Ovary (tissue), 9 donors: ENCODE measurements around the gene OR5B21. TPM values are rescaled to one million over a fixed set of nuclear protein-coding genes. Genes with fewer than 3 reads are reported as not detected.

Experiments
- DNase-seq, 5 donors: peaks; one replicate each; pipeline ENCODE4 v3.0.0-alpha.2; 2019 to 2020
- H3K27ac ChIP-seq, 2 donors: fragments of 200-600 bp; one replicate each; pipeline versions ENCODE4 v1.5.1 to v1.8.0; 2019 to 2022
- H3K27me3 ChIP-seq: fragments of 200-600 bp; one replicate; pipeline ENCODE4 v1.8.0; 2022
- H3K36me3 ChIP-seq: fragments of 200-600 bp; sonication (generic); one replicate; pipeline ENCODE4 v1.5.1; 2019
- H3K4me1 ChIP-seq: one replicate; pipeline ENCODE4 v1.8.1; 2013; ENCODE audit warnings: mild to moderate bottlenecking, moderate library complexity; ENCODE audit not compliant: insufficient read depth
- H3K4me3 ChIP-seq: fragments of 200-600 bp; sonication (generic); one replicate; pipeline ENCODE4 v1.5.1; 2017
- H3K9me3 ChIP-seq, 2 donors: fragments of 200-600 bp in 1 of 2; sonication (generic) in 1 of 2; one replicate each; pipeline versions ENCODE4 v1.5.1 to v1.8.1; 2013 to 2019; ENCODE audit warnings: mild to moderate bottlenecking in 1 of 2, moderate library complexity in 1 of 2
- CTCF ChIP-seq, 3 donors: fragments of 450-650 bp in 2 of 3; fragments of 200-600 bp in 1 of 3; IDR thresholded peaks; one replicate each; pipeline versions ENCODE4 v1.5.1 to v1.8.0; 2016 to 2022; ENCODE audit warnings: antibody characterized with exemption in 3 of 3, mild to moderate bottlenecking in 1 of 3
- EP300 ChIP-seq: sonication (generic); formaldehyde crosslinking; IDR thresholded peaks from one replicate; pipeline ENCODE4 v1.6.1; 2017; ENCODE audit warnings: antibody characterized with exemption
- POLR2A ChIP-seq: fragments of 450-650 bp; IDR thresholded peaks from one replicate; pipeline ENCODE4 v1.6.1; 2017; ENCODE audit warnings: antibody characterized with exemption, mild to moderate bottlenecking, moderate library complexity
- WGBS, 3 donors: extraction: QIAGEN DNeasy Blood & Tissue Kit in 1 of 3; methylation state at CpG; one replicate each; pipeline versions ENCODE4 v1.1.5 to v1.1.7; 2013 to 2017; 5-methylcytosine and 5-hydroxymethylcytosine counted together
- intact Hi-C, 4 donors: fragments of 100-400 bp; cut with DNase I; formaldehyde crosslinking; loops; one replicate each; pipeline versions ENCODE4 v1.11.0 to v1.15.1; 2022 to 2023
- polyA plus RNA-seq, 2 donors: library from polyadenylated mRNA; stranded (reverse); fragments of 200-250 nt in 1 of 2; fragments of 350-450 nt in 1 of 2; fragmentation: Illumina TruSeq in 1 of 2; extraction: RNeasy Lipid Tissue Mini Kit (QIAGEN cat#74804) in 1 of 2; gene quantifications; one replicate each; pipeline ENCODE4 v1.2.3, GENCODE V29; 2013 to 2014
- total RNA-seq, 7 donors: library from RNA; depleted of rRNA in 2 of 7; stranded (reverse); fragments of >200 nt in 2 of 7; fragmentation: NEBNext Ultra II Directional in 3 of 7; extraction: Animal tissue kit (Norgen Biotek cat#: 25700) in 3 of 7; gene quantifications; one replicate each; pipeline versions ENCODE4 v1.1.0 to v1.2.4, GENCODE V29; 2016 to 2023
- donor health status: DM: no; HTN: no; CAD: no; lungs with moderate emphysema.
- donor health status: DM: no; HTN: no; CAD: no.
- donor health status: Bipolar disorder and iron deficiency.
- donor health status: DM: yes; HTN: yes; CAD: no.
- donor health status: DM: no; HTN: no; CAD: no.
- donor health status: DM: yes; HTN: yes; CAD: no.

Gene OR5B21
- total and polyA plus RNA-seq, 9 donors, result 0.25 TPM; not detected in 8

DNA sequence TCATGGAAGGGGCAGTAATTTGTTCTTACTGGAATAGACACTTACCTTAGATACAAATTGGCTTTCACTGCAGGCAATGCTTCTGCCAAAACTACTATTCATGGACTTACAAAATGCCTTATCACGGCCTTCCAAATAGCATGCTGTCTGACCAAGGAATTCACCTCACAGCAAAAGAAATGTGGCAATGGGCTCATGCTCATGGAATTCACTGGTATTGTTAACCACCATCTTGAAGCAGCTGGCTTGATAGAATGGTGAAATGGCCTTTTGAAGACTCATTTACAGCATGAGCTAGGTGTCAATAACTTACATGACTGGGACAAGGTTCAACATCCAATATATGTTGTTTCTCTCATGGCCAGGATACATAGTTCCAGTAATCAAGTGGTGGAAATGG is 21.9 kb downstream of the OR5B21 start:
- Histone ChIP-seq H3K4me3 (no peak overlapping the region), H3K27me3 (no peaks in the 10 kb centered on the region), H3K9me3 (no peaks in the 10 kb centered on the region), H3K36me3 (no peaks in the 10 kb centered on the region), H3K4me1 (no peaks in the 10 kb centered on the region), H3K27ac (no peak overlapping the region)
- WGBS, 3 donors, result 78 to 100% (median 88%) methylated on average over 1 of the region's 1 CpG
- DNase-seq, result no peak
- intact Hi-C loops, result no loop called here
- TF ChIP-seq EP300 (no peak), CTCF (IDR thresholded peaks at IDR 0.05) (no peak), POLR2A (no peak)

GRCh38 chr11:58471892-58472291 is 36.0 kb downstream of the OR5B21 start:
- Histone ChIP-seq H3K36me3 (no peaks in the 10 kb centered on the region), H3K9me3 (no peaks in the 10 kb centered on the region), H3K4me3 (no peak overlapping the region), H3K27me3 (no peaks in the 10 kb centered on the region), H3K4me1 (no peaks in the 10 kb centered on the region), H3K27ac (no peak overlapping the region)
- no peak for TF ChIP-seq EP300
- no peak for TF ChIP-seq POLR2A
- no peak for TF ChIP-seq CTCF (IDR thresholded peaks at IDR 0.05)
- DNase-seq, result no peak
- intact Hi-C loops, result no loop called here

GRCh38 chr11:58466293-58466692 is 41.6 kb downstream of the OR5B21 start:
- Histone ChIP-seq H3K9me3 (no peaks in the 10 kb centered on the region), H3K27me3 (no peaks in the 10 kb centered on the region), H3K27ac (no peak overlapping the region), H3K4me3 (no peak overlapping the region), H3K36me3 (no peaks in the 10 kb centered on the region), H3K4me1 (no peaks in the 10 kb centered on the region)
- no peak for TF ChIP-seq EP300
- TF ChIP-seq CTCF (IDR thresholded peaks at IDR 0.05), result no peak
- no peak for TF ChIP-seq POLR2A
- WGBS, 3 donors, result 70 to 78% (median 72%) methylated on average over 1 of the region's 1 CpG
- intact Hi-C loops, result no loop called here
- no peak for DNase-seq

GRCh38 chr11:58465690-58466089 is 42.2 kb downstream of the OR5B21 start:
- Histone ChIP-seq H3K27me3 (no peaks in the 10 kb centered on the region), H3K27ac (no peak overlapping the region), H3K9me3 (no peaks in the 10 kb centered on the region), H3K4me3 (no peak overlapping the region), H3K4me1 (no peaks in the 10 kb centered on the region), H3K36me3 (no peaks in the 10 kb centered on the region)
- intact Hi-C loops, result no loop called here
- no peak for TF ChIP-seq EP300
- no peak for TF ChIP-seq POLR2A
- TF ChIP-seq CTCF (IDR thresholded peaks at IDR 0.05), result no peak
- DNase-seq, result no peak
- 53 to 68% (median 55%) methylated on average over 3 of the region's 3 CpGs for WGBS, 3 donors

Other genes starting within 250 kb of the OR5B21 start
- gene OR10W1, start 239.8 kb downstream of the OR5B21 start, total RNA-seq, result not detected
- not detected for gene OR10W1, start 239.8 kb downstream of the OR5B21 start, polyA plus RNA-seq
- gene OR5B17, start 149.0 kb downstream of the OR5B21 start, total RNA-seq, result not detected
- not detected for gene OR5B17, start 149.0 kb downstream of the OR5B21 start, polyA plus RNA-seq
- not detected for gene OR5B3, start 101.2 kb downstream of the OR5B21 start, total RNA-seq
- gene OR5B3, start 101.2 kb downstream of the OR5B21 start, polyA plus RNA-seq, result not detected
- gene OR5B2, start 80.0 kb downstream of the OR5B21 start, total RNA-seq, result not detected
- not detected for gene OR5B2, start 80.0 kb downstream of the OR5B21 start, polyA plus RNA-seq
- not detected for gene OR5B12, start 65.9 kb downstream of the OR5B21 start, total RNA-seq
- gene OR5B12, start 65.9 kb downstream of the OR5B21 start, polyA plus RNA-seq, result not detected
- 10 to 100 TPM in 1 of 7 donors, 1 to 10 TPM in 6; 6.5 to 13.9 (median 7.9) TPM for gene LPXN, start 67.8 kb upstream of the OR5B21 start, total RNA-seq
- 10 to 100 TPM in 1 of 2 donors, 1 to 10 TPM in 1; 7.6 to 19.3 TPM for gene LPXN, start 67.8 kb upstream of the OR5B21 start, polyA plus RNA-seq
- 10 to 100 TPM; 25.6 to 45.2 (median 39.5) TPM for gene ZFP91, start 71.0 kb upstream of the OR5B21 start, total RNA-seq
- 10 to 100 TPM; 19.7 to 55.6 TPM for gene ZFP91, start 71.0 kb upstream of the OR5B21 start, polyA plus RNA-seq
- 1 to 10 TPM in 2 of 7 donors, under 1 TPM in 5; 0.33 to 1.1 (median 0.87) TPM for gene CNTF, start 114.6 kb upstream of the OR5B21 start, total RNA-seq
- gene CNTF, start 114.6 kb upstream of the OR5B21 start, polyA plus RNA-seq, result 1 to 10 TPM in 1 of 2 donors, under 1 TPM in 1; 0.22 to 2.0 TPM
- under 1 TPM in 1 of 7 donors, not detected in 6; 0.18 TPM for gene GLYAT, start 223.8 kb upstream of the OR5B21 start, total RNA-seq
- gene GLYAT, start 223.8 kb upstream of the OR5B21 start, polyA plus RNA-seq, result not detected